ENCODE measurements around the gene SLC6A11.

GRCh38 chr3:10926256-10926810 is 110.3 kb downstream of the SLC6A11 start:
- TF ChIP-seq CTCF (IDR thresholded peaks at IDR 0.05) (no peak), EP300 (IDR thresholded peaks at IDR 0.05) (no peak)

Data from gastroesophageal sphincter (tissue), 3 donors.